ENCODE results near the gene GOLM1.
"Not testable (repeated sequence)": the region's sequence is repeated elsewhere in the genome, so short reads cannot be mapped to it uniquely, and the experiment has no call there.

GOLM1 gene

GRCh38 chr9:86098824-86099700 is at the start of gene GOLM1:
Gene GOLM1 (minus strand): TSS chr9:86099558. CDS start chr9:86079320, 20,238 bp downstream.
- no peak for DNase-seq (ENCODE audit: low read depth)

DNA sequence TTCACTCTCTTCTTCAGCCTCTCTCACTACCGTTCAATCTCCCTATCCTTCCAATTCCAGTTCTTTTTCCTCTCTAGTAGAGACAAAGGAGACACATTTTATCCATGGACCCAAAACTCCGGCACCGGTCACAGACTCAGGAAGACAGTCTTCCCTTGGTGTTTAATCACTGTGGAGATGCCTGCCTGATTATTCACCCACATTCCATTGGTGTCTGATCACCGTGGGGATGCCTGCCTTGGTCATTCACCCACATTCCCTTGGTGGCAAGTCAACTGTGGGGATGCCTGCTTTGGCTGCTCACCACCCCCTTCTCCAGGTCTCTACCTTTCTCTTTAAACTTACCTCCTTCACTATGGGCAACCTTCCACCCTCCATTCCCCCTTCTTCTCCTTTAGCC is 47.3 kb upstream of the GOLM1 start:
- not testable (repeated sequence) for DNase-seq (ENCODE audit: low read depth)

GRCh38 chr9:86145960-86146359 is 46.6 kb upstream of the GOLM1 start:
- DNase-seq (ENCODE audit: low read depth) = not testable (repeated sequence)

GRCh38 chr9:86142973-86143372 is 43.6 kb upstream of the GOLM1 start:
- DNase-seq (ENCODE audit: low read depth) = no peak

- DNase-seq (ENCODE audit: low read depth) = no peak
Observed at GRCh38 chr9:86141843-86142242, 42.5 kb upstream of the GOLM1 start.

DNA sequence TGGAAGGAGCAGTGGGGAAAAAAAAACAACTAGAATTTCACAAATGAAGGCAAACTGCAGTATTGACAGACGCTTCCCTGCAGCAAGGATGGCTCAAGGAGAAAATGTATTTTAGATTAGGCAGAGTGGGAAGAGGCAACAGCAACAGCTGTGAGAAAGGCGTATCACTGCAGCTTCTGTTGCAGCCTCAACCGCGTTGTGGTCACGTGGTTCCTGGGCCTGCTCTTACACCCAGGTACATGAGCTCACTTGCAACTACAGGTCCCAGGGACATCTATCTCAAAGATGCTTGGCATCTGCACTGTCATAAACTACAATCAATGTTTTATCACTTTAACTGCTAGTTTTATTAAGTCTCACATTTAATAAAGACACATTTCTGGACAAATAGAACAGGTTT is 36.0 kb upstream of the GOLM1 start:
- no peak for DNase-seq (ENCODE audit: low read depth)

DNA sequence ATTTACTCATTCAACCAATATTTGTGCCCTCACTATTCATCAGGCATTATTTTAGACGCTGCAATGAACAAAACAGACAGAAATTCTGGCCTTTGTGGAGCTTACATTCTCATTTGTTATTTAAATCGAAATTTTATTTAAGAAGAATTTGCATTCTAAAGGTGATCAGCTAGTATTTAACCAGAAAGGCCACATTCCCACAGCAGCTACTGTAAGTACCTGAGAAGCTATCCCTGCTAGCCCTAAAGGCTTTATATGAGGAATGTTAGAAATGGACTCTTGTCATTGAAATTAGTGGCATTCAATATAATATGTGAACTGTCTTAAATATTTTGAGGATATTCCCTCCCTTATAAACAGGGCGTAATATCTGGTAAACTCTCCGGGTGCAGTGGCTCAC is 35.0 kb upstream of the GOLM1 start:
- DNase-seq (ENCODE audit: low read depth) = no peak

- no peak for DNase-seq (ENCODE audit: low read depth)
Observed at GRCh38 chr9:86128235-86128822, 29.0 kb upstream of the GOLM1 start.

DNA sequence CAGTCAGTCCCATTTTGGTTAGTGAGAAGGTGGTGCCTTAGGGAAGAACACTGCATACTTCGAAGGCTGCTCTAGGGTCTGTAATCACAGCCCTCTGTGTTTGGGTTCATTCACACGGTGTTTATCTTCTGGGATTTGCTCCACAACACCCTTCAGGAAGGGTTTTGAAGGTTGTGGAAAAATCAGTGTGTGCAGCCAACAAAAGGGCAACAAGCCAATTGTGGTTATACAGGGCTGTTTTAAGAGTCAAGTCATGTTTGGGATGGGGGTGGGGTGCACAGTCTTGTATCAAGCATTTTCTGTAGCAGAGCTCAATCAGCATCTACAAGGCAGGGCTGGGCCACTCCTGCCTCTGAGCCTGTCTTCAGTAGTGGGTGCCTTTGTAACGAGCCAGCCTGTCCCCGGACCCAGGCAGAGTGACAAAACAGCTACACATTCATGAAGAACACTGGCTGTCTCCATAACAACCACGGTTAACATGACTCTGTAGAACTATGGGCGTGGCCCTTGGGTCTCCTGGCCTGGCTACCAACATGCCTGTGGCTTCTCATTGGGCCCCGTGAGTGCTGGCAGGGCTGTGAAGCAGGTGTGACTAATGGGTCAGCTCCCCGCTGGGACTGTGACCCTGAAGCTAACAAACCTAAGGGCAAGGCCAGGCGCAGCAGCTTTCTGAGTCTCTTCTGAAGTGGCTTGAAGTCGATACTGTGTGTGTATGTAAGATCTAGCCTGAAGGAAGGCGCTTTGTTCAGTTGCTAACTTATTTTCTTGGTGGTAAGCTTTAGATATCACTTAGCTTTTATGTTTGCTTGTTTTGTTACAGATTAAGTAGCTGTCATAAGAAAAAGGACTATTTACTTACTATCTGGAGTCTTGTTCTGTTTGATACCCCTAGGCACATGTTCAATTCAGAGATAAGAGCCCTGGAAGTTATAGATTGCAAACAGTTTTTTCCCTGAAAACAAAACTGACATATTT is 27.9 kb upstream of the GOLM1 start:
- DNase-seq (ENCODE audit: low read depth) = no peak

DNA sequence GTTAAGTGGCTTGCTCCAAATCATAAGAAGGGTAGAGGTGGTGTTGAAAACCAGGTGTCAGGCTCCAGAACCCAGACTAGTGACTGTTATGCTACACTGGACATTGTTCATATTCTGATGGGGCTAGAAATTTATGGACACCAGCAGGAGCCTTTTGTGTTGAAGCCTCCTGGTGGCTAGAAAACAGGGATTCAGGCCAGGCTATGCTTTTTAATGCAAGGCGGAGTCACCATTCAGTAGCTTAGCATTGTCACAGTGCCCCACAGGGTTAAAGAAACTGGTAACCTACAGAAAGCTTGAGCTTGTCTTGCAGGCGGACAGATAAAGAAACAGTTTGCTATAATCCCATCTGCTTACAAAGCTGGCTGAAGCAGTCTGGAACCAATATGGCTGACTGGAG is 23.0 kb upstream of the GOLM1 start:
- no peak for DNase-seq (ENCODE audit: low read depth)

DNA sequence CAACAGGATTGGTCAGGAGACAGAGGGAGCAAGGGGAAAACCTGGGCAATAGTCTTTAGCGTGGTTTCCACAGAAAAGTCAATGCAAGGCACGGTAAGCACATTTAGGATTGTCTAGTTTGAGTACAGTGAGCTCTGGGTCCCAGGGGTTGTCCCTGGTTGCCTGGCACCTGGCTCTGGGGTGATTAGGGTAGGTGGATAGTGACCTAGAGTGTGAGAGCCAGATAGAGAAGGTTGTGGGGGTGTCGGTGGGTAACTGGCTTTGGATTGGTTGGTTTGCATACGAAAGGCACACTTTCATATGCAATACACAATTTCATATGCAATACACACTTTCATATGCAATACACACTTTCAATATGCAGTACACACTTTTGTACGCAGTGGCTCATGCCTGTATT is 20.1 kb upstream of the GOLM1 start:
- DNase-seq (ENCODE audit: low read depth) = no peak

DNA sequence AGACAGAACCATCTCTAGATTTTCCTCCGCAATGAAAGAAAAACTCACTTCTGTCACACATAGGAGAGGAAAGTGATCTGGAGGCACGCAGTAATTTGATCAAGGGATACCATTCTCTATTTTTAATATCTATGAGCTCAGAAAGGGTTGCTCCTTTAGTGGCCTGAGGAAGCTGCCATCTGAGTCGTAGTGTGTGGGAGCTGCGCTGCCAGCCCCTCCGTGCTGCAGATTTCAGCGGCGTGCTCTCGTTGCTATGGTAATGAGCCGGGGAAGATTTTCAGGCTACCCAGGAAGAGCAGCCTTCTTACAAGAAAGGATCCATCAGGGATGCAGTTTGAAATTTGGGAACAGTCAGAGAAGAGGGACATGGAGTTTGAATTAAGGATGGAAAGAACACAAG is 17.1 kb upstream of the GOLM1 start:
- DNase-seq (ENCODE audit: low read depth) = no peak

GRCh38 chr9:86115886-86116285 is 16.5 kb upstream of the GOLM1 start:
- no peak for DNase-seq (ENCODE audit: low read depth)

- no peak for DNase-seq (ENCODE audit: low read depth)
Observed at GRCh38 chr9:86112057-86112456, 12.7 kb upstream of the GOLM1 start.

GRCh38 chr9:86102626-86103025 is 3.3 kb upstream of the GOLM1 start:
- DNase-seq (ENCODE audit: low read depth) = no peak

GRCh38 chr9:86099701-86100364 is 475 bp upstream of the GOLM1 start:
- no peak for DNase-seq (ENCODE audit: low read depth)

DNA sequence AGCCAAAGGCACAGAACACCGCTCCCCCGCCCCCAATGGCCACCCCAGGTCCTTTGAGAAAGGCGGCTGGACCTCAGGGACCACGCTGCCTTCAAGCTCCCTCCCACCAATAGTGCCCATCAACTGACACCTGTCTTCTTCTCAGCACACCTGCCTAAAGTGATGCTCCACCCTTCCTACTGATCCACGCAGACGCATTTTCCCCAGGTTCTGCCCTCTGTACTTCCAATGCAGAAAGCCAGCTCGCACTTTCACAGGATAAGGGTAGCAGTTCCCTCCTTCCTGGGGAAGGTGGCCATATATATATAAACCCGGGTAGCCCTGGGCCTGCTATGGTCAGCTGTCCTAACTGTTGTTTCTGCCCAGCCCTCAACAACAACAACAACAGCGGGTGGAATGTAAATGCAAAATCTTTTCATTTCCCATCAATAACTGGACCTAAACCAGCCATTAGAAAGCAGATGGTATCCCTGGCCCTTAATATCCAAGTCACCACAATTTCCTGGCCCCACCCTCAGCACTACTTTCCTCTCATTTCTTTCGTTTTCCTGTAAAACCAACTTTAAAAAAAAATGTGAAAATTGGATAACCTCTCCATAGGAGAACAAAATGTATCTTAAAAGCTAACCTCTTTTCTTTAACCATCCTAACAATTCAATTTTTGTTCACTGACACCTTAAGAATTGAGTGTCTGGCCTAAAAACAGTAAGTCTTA is 1.7 kb downstream of the GOLM1 start:
- DNase-seq (ENCODE audit: low read depth) = no peak

- no peak for DNase-seq (ENCODE audit: low read depth)
Observed at GRCh38 chr9:86096386-86096785, 3.0 kb downstream of the GOLM1 start.

- no peak for DNase-seq (ENCODE audit: low read depth)
Observed at GRCh38 chr9:86093788-86094555, 5.4 kb downstream of the GOLM1 start.

DNA sequence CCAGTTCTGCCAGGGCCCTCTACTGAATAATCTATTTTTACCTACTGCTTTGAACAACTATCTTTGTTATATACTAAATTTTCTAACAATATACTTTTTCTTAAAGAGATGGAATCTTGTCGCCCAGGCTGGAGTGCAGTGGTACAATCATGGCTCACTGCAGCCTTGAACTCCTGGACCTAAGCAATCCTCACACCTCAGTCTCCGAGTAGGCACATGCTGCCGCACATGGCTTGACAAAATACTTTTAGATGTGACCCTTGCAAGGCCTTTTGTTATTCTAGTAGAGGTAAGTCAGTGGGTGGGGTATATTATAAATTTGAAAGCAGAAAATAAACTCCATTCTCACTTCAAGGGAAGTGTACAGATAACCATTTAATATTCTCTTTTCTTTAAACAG is 7.9 kb downstream of the GOLM1 start:
- DNase-seq (ENCODE audit: low read depth) = no peak

DNA sequence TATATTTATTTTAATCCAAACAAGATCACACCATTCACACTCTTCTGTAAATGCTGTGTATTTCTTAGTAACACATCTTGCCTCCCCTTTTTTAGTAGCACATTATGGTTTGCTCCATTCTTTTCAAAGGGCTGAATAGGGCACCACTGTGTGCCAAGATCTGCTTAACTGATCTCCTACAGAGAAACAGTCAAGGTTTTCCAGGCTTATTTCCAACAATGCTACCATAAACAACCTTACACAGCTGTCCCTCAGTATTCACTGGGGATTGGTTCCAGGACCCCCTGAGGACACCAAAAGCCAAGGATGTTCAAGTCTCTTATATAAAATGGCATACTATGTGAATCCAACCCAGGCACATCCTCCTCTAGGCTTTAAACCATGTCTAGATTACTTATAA is 16.5 kb downstream of the GOLM1 start:
- DNase-seq (ENCODE audit: low read depth) = no peak
